Mesendoderm (in vitro differentiated cells): ENCODE measurements around the gene BCAS2.

Experiments
- DNase-seq: peaks from one replicate; pipeline ENCODE4 v3.0.0; 2013
- H2AK5ac ChIP-seq: 2 replicates; pipeline ENCODE4 v1.6.1; 2013; ENCODE audit warnings: low read length, inconsistent platforms
- H2BK120ac ChIP-seq: 2 replicates; pipeline ENCODE4 v1.6.1; 2013; ENCODE audit warnings: low read depth, mild to moderate bottlenecking, low read length, moderate library complexity, mixed read lengths
- H2BK15ac ChIP-seq: replicated peaks from 2 replicates; pipeline ENCODE4 v1.6.1; 2013; ENCODE audit warnings: low read depth, mild to moderate bottlenecking, moderate library complexity
- H2BK5ac ChIP-seq: 2 replicates; pipeline ENCODE4 v1.6.1; 2013; ENCODE audit warnings: low read length, inconsistent platforms
- H3K18ac ChIP-seq: 2 replicates; pipeline ENCODE4 v1.6.1; 2013; ENCODE audit warnings: mild to moderate bottlenecking, low read length, mixed read lengths
- H3K23ac ChIP-seq: one replicate; pipeline ENCODE4 v1.6.1; 2013; ENCODE audit warnings: low read length
- H3K27ac ChIP-seq: 2 replicates; pipeline ENCODE4 v1.5.1; 2013; ENCODE audit warnings: low read depth, mild to moderate bottlenecking, inconsistent platforms, low read length, moderate library complexity
- H3K27me3 ChIP-seq: 2 replicates; pipeline ENCODE4 v1.6.1; 2013; ENCODE audit warnings: low read length, control low read depth, mild to moderate bottlenecking, inconsistent platforms; ENCODE audit not compliant: insufficient read depth, poor library complexity
- H3K36me3 ChIP-seq: 2 replicates; pipeline ENCODE4 v1.6.1; 2013; ENCODE audit warnings: low read length, inconsistent platforms; ENCODE audit not compliant: control insufficient read depth, insufficient read depth
- H3K4ac ChIP-seq: one replicate; pipeline ENCODE4 v1.6.1; 2013; ENCODE audit warnings: low read depth, mild to moderate bottlenecking, low read length, moderate library complexity
- H3K4me1 ChIP-seq: 2 replicates; pipeline ENCODE4 v1.6.1; 2013; ENCODE audit warnings: low read depth, low read length, inconsistent platforms; ENCODE audit not compliant: control insufficient read depth
- H3K4me2 ChIP-seq: 2 replicates; pipeline ENCODE4 v1.6.1; 2013; ENCODE audit warnings: low read length
- H3K4me3 ChIP-seq: 2 replicates; pipeline ENCODE4 v1.5.1; 2013; ENCODE audit warnings: mild to moderate bottlenecking, low read length
- H3K56ac ChIP-seq: one replicate; pipeline ENCODE4 v1.6.1; 2013; ENCODE audit warnings: low read length
- H3K79me1 ChIP-seq: 2 replicates; pipeline ENCODE4 v1.6.1; 2013; ENCODE audit warnings: low read length, inconsistent platforms
- H3K79me2 ChIP-seq: 2 replicates; pipeline ENCODE4 v1.6.1; 2013; ENCODE audit warnings: mild to moderate bottlenecking, low read length; ENCODE audit not compliant: control insufficient read depth, insufficient read depth
- H3K9ac ChIP-seq: 2 replicates; pipeline ENCODE4 v1.6.1; 2013; ENCODE audit warnings: low read length, inconsistent platforms
- H4K5ac ChIP-seq: one replicate; pipeline ENCODE4 v1.6.1; 2013; ENCODE audit warnings: low read length
- H4K8ac ChIP-seq: one replicate; pipeline ENCODE4 v1.6.1; 2013; ENCODE audit warnings: low read depth, mild to moderate bottlenecking, control low read depth, low read length, moderate library complexity
- WGBS: extraction: QIAGEN DNeasy Blood & Tissue Kit; methylation state at CpG from one replicate; pipeline ENCODE4 v1.1.7; 2013; ENCODE audit warnings: low lambda C conversion rate, missing lambda C conversion rate; ENCODE audit not compliant: insufficient coverage; ENCODE audit errors: extremely low coverage; 5-methylcytosine and 5-hydroxymethylcytosine counted together

The BCAS2 gene

GRCh38 chr1:114535401-114535800 is 46.0 kb downstream of the BCAS2 start:
- Histone ChIP-seq H2BK120ac (no peak overlapping the region), H4K8ac (no peak overlapping the region), H4K5ac (no peak overlapping the region), H3K4ac (no peak overlapping the region), H3K79me1 (no peaks in the 10 kb centered on the region), H3K4me2 (no peak overlapping the region), H2BK5ac (no peak overlapping the region), H3K27ac (no peak overlapping the region), H3K9ac (no peak overlapping the region), H3K23ac (no peak overlapping the region), H3K56ac (no peak overlapping the region), H3K79me2 (no peaks in the 10 kb centered on the region), H3K4me1 (no peaks in the 10 kb centered on the region), H3K27me3 (no peaks in the 10 kb centered on the region), H3K18ac (no peak overlapping the region), H2AK5ac (no peak overlapping the region), H3K36me3 (no peaks in the 10 kb centered on the region), H3K4me3 (no peak overlapping the region), H2BK15ac (no peak overlapping the region)
- DNase-seq: peak; percentile 74
- WGBS: no CpG with 5 or more reads among the region's 1 CpG

GRCh38 chr1:114531094-114531493 is 50.3 kb downstream of the BCAS2 start:
- no peak for DNase-seq
- Histone ChIP-seq H3K36me3 (no peaks in the 10 kb centered on the region), H4K8ac (no peak overlapping the region), H2BK5ac (no peak overlapping the region), H3K4me2 (no peak overlapping the region), H2BK120ac (no peak overlapping the region), H3K79me2 (no peaks in the 10 kb centered on the region), H4K5ac (no peak overlapping the region), H3K9ac (no peak overlapping the region), H3K79me1 (no peaks in the 10 kb centered on the region), H3K4ac (no peak overlapping the region), H3K4me1 (no peaks in the 10 kb centered on the region), H2BK15ac (no peak overlapping the region), H3K18ac (no peak overlapping the region), H3K27me3 (no peaks in the 10 kb centered on the region), H3K56ac (no peak overlapping the region), H3K27ac (no peak overlapping the region), H2AK5ac (no peak overlapping the region), H3K23ac (no peak overlapping the region), H3K4me3 (no peak overlapping the region)
- no CpG with 5 or more reads among the region's 1 CpG for WGBS

- no peak overlapping the region for H2BK5ac ChIP-seq
- H2BK15ac ChIP-seq: no peak overlapping the region
- H4K5ac ChIP-seq: no peak overlapping the region
- H3K4me3 ChIP-seq: no peak overlapping the region
- H3K27me3 ChIP-seq: no peaks in the 10 kb centered on the region
- H3K27ac ChIP-seq: no peak overlapping the region
- no peak overlapping the region for H3K9ac ChIP-seq
- H3K4me1 ChIP-seq: no peaks in the 10 kb centered on the region
- no peak for DNase-seq
- H2AK5ac ChIP-seq: no peak overlapping the region
- H2BK120ac ChIP-seq: no peak overlapping the region
- no peaks in the 10 kb centered on the region for H3K36me3 ChIP-seq
- H3K18ac ChIP-seq: no peak overlapping the region
- no peak overlapping the region for H3K4ac ChIP-seq
- no peak overlapping the region for H3K56ac ChIP-seq
- no CpG with 5 or more reads among the region's 2 CpGs for WGBS
- H3K4me2 ChIP-seq: no peak overlapping the region
- H3K23ac ChIP-seq: no peak overlapping the region
- no peaks in the 10 kb centered on the region for H3K79me2 ChIP-seq
- H4K8ac ChIP-seq: no peak overlapping the region
- no peaks in the 10 kb centered on the region for H3K79me1 ChIP-seq
These were observed 51.2 kb downstream of the BCAS2 start for GRCh38 chr1:114530224-114530623.

- Histone ChIP-seq H3K23ac (no peak overlapping the region), H3K4ac (no peak overlapping the region), H3K56ac (no peak overlapping the region), H3K27me3 (no peaks in the 10 kb centered on the region), H3K4me1 (no peaks in the 10 kb centered on the region), H3K79me2 (no peaks in the 10 kb centered on the region), H4K5ac (no peak overlapping the region), H3K27ac (no peak overlapping the region), H3K4me2 (no peak overlapping the region), H2AK5ac (no peak overlapping the region), H3K9ac (no peak overlapping the region), H3K4me3 (no peak overlapping the region), H2BK5ac (no peak overlapping the region), H3K36me3 (no peaks in the 10 kb centered on the region), H3K18ac (no peak overlapping the region), H4K8ac (no peak overlapping the region), H3K79me1 (no peaks in the 10 kb centered on the region), H2BK15ac (no peak overlapping the region), H2BK120ac (no peak overlapping the region)
- DNase-seq: peak; percentile 29
These were observed 56.5 kb downstream of the BCAS2 start for GRCh38 chr1:114524944-114525343.

- Histone ChIP-seq H3K23ac (no peak overlapping the region), H4K5ac (no peak overlapping the region), H3K4me1 (no peaks in the 10 kb centered on the region), H2BK15ac (no peak overlapping the region), H3K4ac (no peak overlapping the region), H2AK5ac (no peak overlapping the region), H3K79me2 (no peaks in the 10 kb centered on the region), H3K27ac (no peak overlapping the region), H2BK120ac (no peak overlapping the region), H3K79me1 (no peaks in the 10 kb centered on the region), H3K9ac (no peak overlapping the region), H2BK5ac (no peak overlapping the region), H3K18ac (no peak overlapping the region), H3K4me2 (no peak overlapping the region), H4K8ac (no peak overlapping the region), H3K56ac (no peak overlapping the region), H3K27me3 (no peaks in the 10 kb centered on the region), H3K36me3 (no peaks in the 10 kb centered on the region), H3K4me3 (no peak overlapping the region)
- no peak for DNase-seq
- no CpG with 5 or more reads among the region's 2 CpGs for WGBS
These were observed 59.2 kb downstream of the BCAS2 start for GRCh38 chr1:114522264-114522575.

- no peak overlapping the region for H3K4me2 ChIP-seq
- H3K4me1 ChIP-seq: no peaks in the 10 kb centered on the region
- no CpG with 5 or more reads among the region's 8 CpGs for WGBS
- H3K36me3 ChIP-seq: no peaks in the 10 kb centered on the region
- H3K27me3 ChIP-seq: no peaks in the 10 kb centered on the region
- H2BK15ac ChIP-seq: no peak overlapping the region
- no peak overlapping the region for H3K56ac ChIP-seq
- no peak overlapping the region for H4K5ac ChIP-seq
- no peak overlapping the region for H3K9ac ChIP-seq
- no peak overlapping the region for H2AK5ac ChIP-seq
- H3K27ac ChIP-seq: no peak overlapping the region
- no peak overlapping the region for H3K18ac ChIP-seq
- H3K79me1 ChIP-seq: no peaks in the 10 kb centered on the region
- no peak overlapping the region for H3K23ac ChIP-seq
- DNase-seq: no peak
- no peak overlapping the region for H3K4me3 ChIP-seq
- no peak overlapping the region for H2BK120ac ChIP-seq
- no peak overlapping the region for H2BK5ac ChIP-seq
- H3K79me2 ChIP-seq: no peaks in the 10 kb centered on the region
- H4K8ac ChIP-seq: no peak overlapping the region
- no peak overlapping the region for H3K4ac ChIP-seq
These were observed 59.8 kb downstream of the BCAS2 start for GRCh38 chr1:114521396-114522263.
